Stimulated activated naive CD8-positive, alpha-beta T cell treated with anti-CD3 and anti-CD28 coated beads, Interleukin-15, amount 100 ng/mL, for 72 hours (primary cell): ENCODE results near the gene NUP85.
"Not testable (repeated sequence)": the region's sequence is repeated elsewhere in the genome, so short reads cannot be mapped to it uniquely, and the experiment has no call there.

Experiments used
- ATAC-seq: fragments of 150-1000 bp; cut with Tn5 transposase; 2 replicates; pipeline ENCODE4 v1.10.0; 2021; ENCODE audit warnings: mild to moderate bottlenecking, moderate library complexity
- DNase-seq, 2 donors: peaks; one replicate each; pipeline ENCODE4 v3.0.0; 2021 to 2022
- H3K27ac Mint-ChIP-seq, 2 donors: one replicate each; pipeline ENCODE4 v1.8.0; 2022; ENCODE audit warnings: mild to moderate bottlenecking in 2 of 2, mixed read lengths in 2 of 2, moderate library complexity in 2 of 2
- H3K27me3 Mint-ChIP-seq: one replicate; pipeline ENCODE4 v1.8.0; 2022; ENCODE audit warnings: mixed read lengths
- H3K4me1 Mint-ChIP-seq: one replicate; pipeline ENCODE4 v1.8.0; 2022; ENCODE audit warnings: mild to moderate bottlenecking, mixed read lengths
- H3K4me3 Mint-ChIP-seq, 2 donors: one replicate each; pipeline ENCODE4 v1.8.0; 2022; ENCODE audit warnings: mild to moderate bottlenecking in 2 of 2, mixed read lengths in 2 of 2, moderate library complexity in 1 of 2
- H3K9me3 Mint-ChIP-seq, 2 donors: one replicate each; pipeline ENCODE4 v1.8.0; 2022; ENCODE audit warnings: mixed read lengths in 2 of 2

The NUP85 gene

DNA sequence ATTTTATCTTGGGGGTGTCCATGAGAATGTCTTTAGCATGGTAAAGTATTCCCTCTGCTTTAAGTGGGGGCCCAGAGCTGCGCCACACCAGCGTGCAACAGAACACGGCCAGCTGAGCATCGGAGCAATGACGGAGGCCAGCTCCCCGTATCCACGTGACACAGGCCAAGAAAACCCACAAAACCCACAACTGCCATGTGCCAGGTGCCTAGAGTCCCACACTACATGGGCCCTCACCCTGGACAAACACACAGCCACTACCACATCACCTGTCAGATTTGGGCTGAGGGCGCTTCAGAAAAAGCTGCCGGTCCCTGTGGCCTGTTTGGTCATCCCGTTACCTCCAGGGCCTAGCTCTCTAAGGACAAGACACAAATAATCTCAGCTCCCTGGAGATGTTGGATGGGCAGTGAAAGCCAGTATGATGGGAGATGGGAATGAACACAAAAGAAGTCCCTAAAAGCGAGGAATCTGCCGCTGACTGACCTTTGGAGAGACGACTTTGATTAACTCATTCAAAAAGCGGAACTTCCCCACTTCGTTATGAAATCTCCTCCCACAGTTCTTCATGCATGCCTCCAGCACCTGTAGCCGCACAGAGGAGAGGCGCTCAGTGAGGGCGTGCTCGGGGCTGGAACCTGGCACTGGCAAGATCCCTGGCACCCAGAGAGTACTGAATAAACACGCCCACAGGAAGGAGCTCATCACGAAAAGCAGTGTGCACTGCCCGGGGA lies 38.8 kb downstream of the NUP85 start:
- Mint-ChIP-seq H3K27me3 (no peaks in the 10 kb centered on the region), H3K27ac (peak overlapping the region in 1 of 2 donors; percentile 59), H3K9me3 (no peaks in the 10 kb centered on the region), H3K4me1 (peaks cover 87% of the 10 kb centered on the region), H3K4me3 (peak overlapping the region in 1 of 2 donors; percentile 31)
- ATAC-seq: no peak
- no peak for DNase-seq

DNA sequence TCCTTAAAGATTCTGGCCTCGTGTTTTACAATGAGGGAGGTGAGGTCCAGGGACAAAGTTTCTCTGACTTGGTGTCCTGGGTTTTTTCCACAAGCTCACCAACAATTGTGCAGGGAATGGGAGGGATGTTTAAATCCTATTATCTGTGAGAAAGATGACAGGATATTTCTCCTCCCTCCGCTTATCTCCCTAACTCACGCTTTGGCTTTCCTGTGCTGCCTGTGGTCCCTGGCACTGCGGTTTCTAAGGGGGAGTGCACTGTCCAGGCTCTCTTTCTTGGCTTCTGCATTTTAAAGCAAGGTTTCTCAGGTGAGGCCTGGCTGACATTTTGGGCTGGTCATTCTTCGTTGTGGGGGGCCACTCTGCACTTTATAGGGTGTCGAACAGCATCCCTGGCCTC lies 39.5 kb downstream of the NUP85 start:
- H3K4me1 Mint-ChIP-seq: peaks cover 89% of the 10 kb centered on the region
- no peak overlapping the region for H3K27ac Mint-ChIP-seq
- H3K9me3 Mint-ChIP-seq: no peaks in the 10 kb centered on the region
- H3K27me3 Mint-ChIP-seq: no peaks in the 10 kb centered on the region
- no peak for DNase-seq
- H3K4me3 Mint-ChIP-seq: no peak overlapping the region
- ATAC-seq: no peak

DNA sequence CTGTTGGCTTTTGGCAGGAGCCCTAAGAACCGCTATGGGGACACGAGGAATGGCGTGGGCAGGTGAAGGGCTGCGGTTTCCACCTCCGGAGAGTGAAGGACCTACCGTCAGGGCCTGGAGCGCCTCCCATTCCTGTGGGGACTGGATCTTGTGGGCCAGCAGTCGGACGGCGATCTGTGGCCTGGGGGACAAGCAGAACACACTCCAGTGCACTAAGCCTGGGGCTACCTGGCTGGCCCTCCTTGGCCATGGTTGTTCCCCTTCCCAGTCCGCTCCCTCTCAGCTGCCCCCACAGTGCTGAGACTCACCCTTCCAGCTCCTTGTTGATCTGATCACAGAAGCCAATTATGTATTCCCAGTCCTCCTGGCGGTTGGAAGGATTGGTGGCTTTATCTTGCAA lies 40.9 kb downstream of the NUP85 start:
- Mint-ChIP-seq H3K27me3 (no peaks in the 10 kb centered on the region), H3K4me3 (no peak overlapping the region), H3K9me3 (no peaks in the 10 kb centered on the region), H3K4me1 (peaks cover 91% of the 10 kb centered on the region), H3K27ac (peak overlapping the region in 1 of 2 donors; percentile 29)
- no peak for ATAC-seq
- no peak for DNase-seq

DNA sequence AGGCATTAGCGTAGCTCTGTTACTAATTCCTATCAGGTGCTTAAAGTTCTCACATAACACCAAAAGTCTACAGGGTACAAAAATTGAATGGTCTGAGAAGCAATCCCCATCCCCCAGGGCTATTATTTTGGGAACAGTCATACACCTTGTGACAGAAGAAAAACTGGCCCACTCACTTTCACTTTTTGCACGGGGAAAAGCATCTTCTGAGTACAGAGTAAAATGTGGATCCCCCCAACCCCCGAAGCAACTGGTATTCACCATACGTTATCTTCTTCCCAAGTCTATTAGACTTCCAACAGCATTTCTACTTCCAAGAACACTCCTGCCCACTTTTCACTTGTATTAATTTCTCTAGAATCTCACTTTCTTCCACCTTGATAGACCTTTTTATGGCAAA lies 44.1 kb downstream of the NUP85 start:
- no peaks in the 10 kb centered on the region for H3K9me3 Mint-ChIP-seq
- peaks cover 89% of the 10 kb centered on the region for H3K4me1 Mint-ChIP-seq
- ATAC-seq (no peak), DNase-seq (no peak)
- H3K27ac Mint-ChIP-seq: peak overlapping the region; percentile 33 to 85
- peak overlapping the region; percentile 80 to 89 for H3K4me3 Mint-ChIP-seq
- no peaks in the 10 kb centered on the region for H3K27me3 Mint-ChIP-seq

GRCh38 chr17:75250009-75250471 lies 44.6 kb downstream of the NUP85 start:
- ATAC-seq (peak; percentile 99), DNase-seq (peak; percentile 70 to 81)
- peak overlapping the region; percentile 80 to 89 for H3K4me3 Mint-ChIP-seq

GRCh38 chr17:75252039-75252816 lies 46.7 kb downstream of the NUP85 start:
- Mint-ChIP-seq H3K27me3 (no peaks in the 10 kb centered on the region), H3K4me1 (peaks cover 91% of the 10 kb centered on the region), H3K27ac (peak overlapping the region; percentile 16 to 31), H3K4me3 (peak overlapping the region in 1 of 2 donors; percentile 7), H3K9me3 (no peaks in the 10 kb centered on the region)
- no peak for ATAC-seq
- no peak for DNase-seq

More at GRCh38 chr17:75250009-75250471, 44.6 kb downstream of the NUP85 start:
- H3K27ac Mint-ChIP-seq: peak overlapping the region; percentile 33 to 85
- H3K9me3 Mint-ChIP-seq: no peaks in the 10 kb centered on the region
- peaks cover 89% of the 10 kb centered on the region for H3K4me1 Mint-ChIP-seq
- no peaks in the 10 kb centered on the region for H3K27me3 Mint-ChIP-seq

GRCh38 chr17:75255954-75256698 lies 50.6 kb downstream of the NUP85 start:
- not testable (repeated sequence) for H3K4me3 Mint-ChIP-seq

DNA sequence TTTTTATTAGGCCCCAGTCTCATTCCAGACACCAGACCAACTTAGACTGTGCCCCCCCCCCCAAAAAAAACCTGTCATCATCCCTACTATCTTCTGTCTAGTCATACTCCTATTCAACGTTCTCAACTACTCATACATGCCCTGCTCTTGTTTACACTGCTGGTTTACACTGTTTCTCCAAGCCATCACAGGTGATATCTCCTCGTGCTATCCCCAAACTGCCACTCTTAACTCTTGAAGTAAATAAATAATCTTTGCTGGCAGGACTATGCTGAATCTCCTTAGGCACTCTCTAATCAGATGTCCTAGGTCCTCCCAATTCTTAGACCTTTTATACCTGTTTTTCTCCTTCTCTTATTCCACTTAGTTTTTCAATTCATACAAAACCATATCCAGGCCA lies 51.7 kb downstream of the NUP85 start:
- H3K4me3 Mint-ChIP-seq: peak overlapping the region in 1 of 2 donors; percentile 20
- DNase-seq, ATAC-seq: not testable (repeated sequence)

More at GRCh38 chr17:75255954-75256698, 50.6 kb downstream of the NUP85 start:
- not testable (repeated sequence) for ATAC-seq, H3K27ac Mint-ChIP-seq, DNase-seq, H3K9me3 Mint-ChIP-seq, H3K27me3 Mint-ChIP-seq
- H3K4me1 Mint-ChIP-seq: peaks cover 88% of the 10 kb centered on the region

DNA sequence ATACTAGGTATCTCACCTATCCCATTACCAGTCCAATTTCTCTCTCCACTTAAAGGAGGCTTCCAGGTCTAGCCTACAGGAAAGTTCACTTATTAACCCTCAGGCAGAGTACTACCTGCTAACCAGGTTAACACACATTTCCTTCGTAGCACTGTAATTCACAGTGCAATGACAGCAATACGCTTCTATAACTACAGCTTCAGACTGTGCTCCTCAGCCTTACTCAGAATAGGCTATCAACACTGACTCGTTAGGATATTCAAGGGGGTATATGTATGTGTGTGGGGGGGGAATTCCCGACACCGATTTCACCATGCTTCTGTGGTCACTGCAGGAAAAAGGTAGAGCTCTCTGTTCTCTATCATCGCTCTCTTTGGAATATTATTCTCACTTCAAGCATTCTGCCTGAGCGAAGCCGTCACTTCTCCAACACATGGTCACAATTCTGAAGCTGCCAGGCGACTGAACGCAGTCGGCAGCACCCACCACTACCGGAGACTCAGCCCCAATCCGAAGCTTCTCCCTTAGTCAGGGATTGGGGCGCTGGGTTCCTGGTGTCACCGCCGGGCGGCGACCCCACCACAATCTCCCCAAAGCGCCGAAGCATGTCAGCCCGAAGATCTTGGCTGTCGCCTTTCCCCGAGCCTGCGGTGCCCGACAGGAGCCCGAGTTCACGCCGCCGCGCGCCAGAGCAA lies 55.3 kb downstream of the NUP85 start:
- Mint-ChIP-seq H3K4me3 (peak overlapping the region; percentile 92 to 94), H3K27ac (peak overlapping the region; percentile 100), H3K27me3 (no peaks in the 10 kb centered on the region), H3K9me3 (no peaks in the 10 kb centered on the region), H3K4me1 (peaks cover 65% of the 10 kb centered on the region)
- DNase-seq (peak in 1 of 2 donors; percentile 68), ATAC-seq (peak; percentile 84)

More for the DNA sequence above, 51.7 kb downstream of the NUP85 start:
- Mint-ChIP-seq H3K27ac (peak overlapping the region in 1 of 2 donors; percentile 89), H3K4me1 (peaks cover 79% of the 10 kb centered on the region)
- not testable (repeated sequence) for H3K27me3 Mint-ChIP-seq, H3K9me3 Mint-ChIP-seq

- Mint-ChIP-seq H3K4me1 (peaks cover 58% of the 10 kb centered on the region), H3K27ac (peak within 1 kb of the TSS; percentile 100), H3K4me3 (peak within 1 kb of the TSS; percentile 92 to 94), H3K9me3 (no peaks in the 10 kb centered on the region), H3K27me3 (no peaks in the 10 kb centered on the region)
- ATAC-seq (peak; percentile 93), DNase-seq (peak; percentile 96 to 97)
These were observed 56.0 kb downstream of the NUP85 start, which contains the start of the genes GGA3 and MRPS7 for GRCh38 chr17:75261336-75262111. Gene GGA3 (minus strand): TSS chr17:75261606. CDS start chr17:75261587, 19 bp downstream. Gene MRPS7 (plus strand): TSS chr17:75261879. CDS start chr17:75261901, 22 bp downstream.

DNA sequence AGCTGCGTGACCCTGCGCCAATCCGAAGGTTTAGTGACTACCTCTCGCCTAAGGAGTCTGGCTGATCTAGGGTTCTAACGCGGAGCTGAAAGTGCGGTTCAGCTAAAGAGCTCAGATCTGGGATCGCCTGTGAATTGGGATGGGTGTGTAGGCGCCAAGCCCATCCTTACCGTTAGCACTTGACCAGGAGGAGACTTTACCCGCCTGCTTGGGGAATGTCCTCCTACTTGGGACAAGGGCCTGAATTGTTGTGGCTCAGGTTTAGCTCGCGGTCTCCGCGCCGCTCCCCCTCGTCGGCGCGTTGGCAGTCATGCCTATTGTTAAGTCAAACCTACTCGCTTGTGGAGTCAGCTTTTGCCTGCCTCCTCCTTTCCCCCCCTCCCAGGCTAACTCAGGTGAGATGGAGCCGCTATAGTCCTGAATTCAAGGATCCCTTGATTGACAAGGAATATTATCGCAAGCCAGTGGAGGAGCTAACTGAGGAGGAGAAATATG lies 56.7 kb downstream of the NUP85 start:
- H3K27ac Mint-ChIP-seq: peak overlapping the region; percentile 100
- H3K9me3 Mint-ChIP-seq: no peaks in the 10 kb centered on the region
- H3K4me3 Mint-ChIP-seq: peak overlapping the region; percentile 92 to 94
- peaks cover 56% of the 10 kb centered on the region for H3K4me1 Mint-ChIP-seq
- ATAC-seq (no peak), DNase-seq (no peak)
- H3K27me3 Mint-ChIP-seq: no peaks in the 10 kb centered on the region

- H3K27me3 Mint-ChIP-seq: no peaks in the 10 kb centered on the region
- peak overlapping the region; percentile 92 to 94 for H3K4me3 Mint-ChIP-seq
- peak overlapping the region in 1 of 2 donors; percentile 71 for H3K27ac Mint-ChIP-seq
- DNase-seq (no peak), ATAC-seq (no peak)
- peaks cover 56% of the 10 kb centered on the region for H3K4me1 Mint-ChIP-seq
- no peaks in the 10 kb centered on the region for H3K9me3 Mint-ChIP-seq
These were observed 57.6 kb downstream of the NUP85 start for GRCh38 chr17:75263055-75263454.

GRCh38 chr17:75265614-75266315 lies 60.3 kb downstream of the NUP85 start:
- no peaks in the 10 kb centered on the region for H3K9me3 Mint-ChIP-seq
- no peaks in the 10 kb centered on the region for H3K27me3 Mint-ChIP-seq
- DNase-seq (no peak), ATAC-seq (no peak)
- H3K4me3 Mint-ChIP-seq: no peak overlapping the region
- H3K27ac Mint-ChIP-seq: no peak overlapping the region
- peaks cover 53% of the 10 kb centered on the region for H3K4me1 Mint-ChIP-seq
